Endometrial microvascular endothelial cells (primary cell): ENCODE measurements around the gene PDE11A. TPM values are rescaled to one million over a fixed set of nuclear protein-coding genes. Genes with fewer than 3 reads are reported as not detected.

ENCODE experiments used
- in situ Hi-C: cut with HindIII; loops from 2 replicates; pipeline ENCODE4 v1.10.0; 2017; ENCODE audit warnings: low sequenced_read_pairs, low pct_unique_long_range_greater_than_20kb; ENCODE audit errors: inconsistent ontology term
- total RNA-seq: library from RNA; depleted of rRNA; stranded (reverse); fragments of >200 nt; gene quantifications from one replicate; pipeline ENCODE4 v1.2.3, GENCODE V29; 2015; ENCODE audit errors: inconsistent ontology term

The PDE11A gene
- total RNA-seq, 1 donor from 2014 or later = 0.37 TPM

- in situ Hi-C loops = no loop called here
Measured at GRCh38 chr2:177639262-177639914, 433.2 kb downstream of the PDE11A start.

- in situ Hi-C loops = no loop called here
Measured at GRCh38 chr2:177638507-177638906, 434.1 kb downstream of the PDE11A start.

GRCh38 chr2:177636672-177637071 lies 435.9 kb downstream of the PDE11A start:
- in situ Hi-C loops = no loop called here

GRCh38 chr2:177635696-177636095 lies 436.9 kb downstream of the PDE11A start:
- in situ Hi-C loops = no loop called here

GRCh38 chr2:177633910-177634294 lies 438.7 kb downstream of the PDE11A start:
- in situ Hi-C loops = no loop called here

- in situ Hi-C loops = no loop called here
Measured at GRCh38 chr2:177633111-177633510, 439.5 kb downstream of the PDE11A start.

- in situ Hi-C loops = no loop called here
Measured at GRCh38 chr2:177631680-177632079, 440.9 kb downstream of the PDE11A start.

- in situ Hi-C loops = no loop called here
Measured at GRCh38 chr2:177629357-177630024, 443.1 kb downstream of the PDE11A start.

GRCh38 chr2:177628831-177629230 lies 443.7 kb downstream of the PDE11A start:
- in situ Hi-C loops = no loop called here

- in situ Hi-C loops = no loop called here
Measured at GRCh38 chr2:177625744-177626650, 446.6 kb downstream of the PDE11A start.

GRCh38 chr2:177622521-177622920 lies 450.1 kb downstream of the PDE11A start:
- in situ Hi-C loops = no loop called here

GRCh38 chr2:177619986-177620385 lies 452.6 kb downstream of the PDE11A start:
- in situ Hi-C loops = no loop called here

GRCh38 chr2:177619461-177619860 lies 453.1 kb downstream of the PDE11A start:
- in situ Hi-C loops = no loop called here

GRCh38 chr2:177618255-177619253 lies 454.0 kb downstream of the PDE11A start:
- in situ Hi-C loops = no loop called here

- in situ Hi-C loops = no loop called here
Measured at GRCh38 chr2:177617849-177618248, 454.7 kb downstream of the PDE11A start.

- in situ Hi-C loops = no loop called here
Measured at GRCh38 chr2:177616731-177617130, 455.8 kb downstream of the PDE11A start.

GRCh38 chr2:177616066-177616465 lies 456.5 kb downstream of the PDE11A start:
- in situ Hi-C loops = no loop called here

GRCh38 chr2:177612659-177613058 lies 459.9 kb downstream of the PDE11A start:
- in situ Hi-C loops = no loop called here
